ENCODE results near the gene NUDCD3. TPM values are rescaled to one million over a fixed set of nuclear protein-coding genes. Genes with fewer than 3 reads are reported as not detected.
"Not testable (repeated sequence)": the region's sequence is repeated elsewhere in the genome, so short reads cannot be mapped to it uniquely, and the experiment has no call there.

NUDCD3 gene
- polyA plus RNA-seq, 1 donor (not counting 4 experiments of a cell fraction or from before 2014, with no cell fraction given): 58.7 TPM

GRCh38 chr7:44430054-44430453 lies 60.4 kb downstream of the NUDCD3 start:
- Histone ChIP-seq H3K9me1 (ENCODE audit: control insufficient read depth, extremely low read depth, insufficient read depth, low read length) (no peaks in the 10 kb centered on the region), H3K36me3 (ENCODE audit: control insufficient read depth in 2 of 2, extremely low read depth in 1 of 2, insufficient read depth in 2 of 2, low read length in 2 of 2) (peaks cover 22 to 23% of the 10 kb centered on the region in 2 experiments), H3K79me2 (ENCODE audit: control insufficient read depth, insufficient read depth, low read length) (peaks cover 59% of the 10 kb centered on the region), H4K20me1 (ENCODE audit: control insufficient read depth, extremely low read depth, insufficient read depth, low read length) (peaks cover 2% of the 10 kb centered on the region), H3K27ac (ENCODE audit: control insufficient read depth, insufficient read depth, low read length) (no peak overlapping the region), H3K9me3 (ENCODE audit: control insufficient read depth, low read depth, low read length) (no peaks in the 10 kb centered on the region), H3K4me1 (ENCODE audit: control insufficient read depth, extremely low read depth, insufficient read depth, low read length) (peaks cover 4% of the 10 kb centered on the region), H3K4me2 (ENCODE audit: control insufficient read depth, extremely low read depth, insufficient read depth, low read depth, low read length) (no peak overlapping the region), H3K9ac (ENCODE audit: control insufficient read depth, extremely low read depth, insufficient read depth, low read length) (no peak overlapping the region), H3K4me3 (ENCODE audit: control insufficient read depth in 2 of 3, extremely low read depth in 1 of 3, insufficient read depth in 2 of 3, low read depth in 1 of 3, low read length in 3 of 3) (no peak overlapping the region), H2AFZ (ENCODE audit: control insufficient read depth, low read length) (no peak overlapping the region), H3K27me3 (ENCODE audit: control insufficient read depth, extremely low read depth, insufficient read depth, low read length) (no peaks in the 10 kb centered on the region)
- no peak for FAIRE-seq
- TF ChIP-seq EZH2 (IDR thresholded peaks at IDR 0.05; ENCODE audit: low read length) (no peak), CTCF (optimal IDR thresholded peaks at IDR 0.05 in 1 of 3, IDR thresholded peaks at IDR 0.05 in 1 of 3, conservative IDR thresholded peaks at IDR 0.05 in 1 of 3; ENCODE audit: extremely low read depth in 1 of 3, insufficient read depth in 2 of 3, low read length in 3 of 3) (no peak)
- dilution Hi-C loops (cut with MboI; ENCODE audit: extremely low pct_ligation_motif_present, low sequenced_read_pairs): no loop called here
- no peak for DNase-seq (ENCODE audit: low read depth, low spot score)

- peaks cover 31% of the 10 kb centered on the region for H3K79me2 ChIP-seq (ENCODE audit: control insufficient read depth, insufficient read depth, low read length)
- H4K20me1 ChIP-seq (ENCODE audit: control insufficient read depth, extremely low read depth, insufficient read depth, low read length); H3K27ac ChIP-seq (ENCODE audit: control insufficient read depth, insufficient read depth, low read length); H3K4me3 ChIP-seq (ENCODE audit: control insufficient read depth in 2 of 3, extremely low read depth in 1 of 3, insufficient read depth in 2 of 3, low read depth in 1 of 3, low read length in 3 of 3); H3K4me1 ChIP-seq (ENCODE audit: control insufficient read depth, extremely low read depth, insufficient read depth, low read length); H3K27me3 ChIP-seq (ENCODE audit: control insufficient read depth, extremely low read depth, insufficient read depth, low read length); DNase-seq (ENCODE audit: low read depth, low spot score); H3K9me1 ChIP-seq (ENCODE audit: control insufficient read depth, extremely low read depth, insufficient read depth, low read length); H3K9me3 ChIP-seq (ENCODE audit: control insufficient read depth, low read depth, low read length); H3K9ac ChIP-seq (ENCODE audit: control insufficient read depth, extremely low read depth, insufficient read depth, low read length); dilution Hi-C loops (cut with MboI; ENCODE audit: extremely low pct_ligation_motif_present, low sequenced_read_pairs); H2AFZ ChIP-seq (ENCODE audit: control insufficient read depth, low read length); FAIRE-seq; H3K4me2 ChIP-seq (ENCODE audit: control insufficient read depth, extremely low read depth, insufficient read depth, low read depth, low read length): not testable (repeated sequence)
- H3K36me3 ChIP-seq (ENCODE audit: control insufficient read depth in 2 of 2, extremely low read depth in 1 of 2, insufficient read depth in 2 of 2, low read length in 2 of 2): peaks cover 16 to 23% of the 10 kb centered on the region in 2 experiments
These were observed 65.7 kb downstream of the NUDCD3 start for GRCh38 chr7:44424762-44425161.

- H4K20me1 ChIP-seq (ENCODE audit: control insufficient read depth, extremely low read depth, insufficient read depth, low read length): peaks cover 3% of the 10 kb centered on the region
These were observed 73.5 kb downstream of the NUDCD3 start for GRCh38 chr7:44416941-44417340.

More at GRCh38 chr7:44416941-44417340, 73.5 kb downstream of the NUDCD3 start:
- dilution Hi-C loops (cut with MboI; ENCODE audit: extremely low pct_ligation_motif_present, low sequenced_read_pairs): no loop called here
- Histone ChIP-seq H3K27me3 (ENCODE audit: control insufficient read depth, extremely low read depth, insufficient read depth, low read length) (no peaks in the 10 kb centered on the region), H3K9me1 (ENCODE audit: control insufficient read depth, extremely low read depth, insufficient read depth, low read length) (peaks cover 2% of the 10 kb centered on the region), H2AFZ (ENCODE audit: control insufficient read depth, low read length) (no peak overlapping the region), H3K27ac (ENCODE audit: control insufficient read depth, insufficient read depth, low read length) (no peak overlapping the region), H3K36me3 (ENCODE audit: control insufficient read depth in 2 of 2, extremely low read depth in 1 of 2, insufficient read depth in 2 of 2, low read length in 2 of 2) (peaks cover 3 to 7% of the 10 kb centered on the region in 2 experiments), H3K4me2 (ENCODE audit: control insufficient read depth, extremely low read depth, insufficient read depth, low read depth, low read length) (no peak overlapping the region), H3K9ac (ENCODE audit: control insufficient read depth, extremely low read depth, insufficient read depth, low read length) (no peak overlapping the region), H3K9me3 (ENCODE audit: control insufficient read depth, low read depth, low read length) (no peaks in the 10 kb centered on the region), H3K79me2 (ENCODE audit: control insufficient read depth, insufficient read depth, low read length) (peaks cover 22% of the 10 kb centered on the region), H3K4me1 (ENCODE audit: control insufficient read depth, extremely low read depth, insufficient read depth, low read length) (peaks cover 25% of the 10 kb centered on the region), H3K4me3 (ENCODE audit: control insufficient read depth in 2 of 3, extremely low read depth in 1 of 3, insufficient read depth in 2 of 3, low read depth in 1 of 3, low read length in 3 of 3) (no peak overlapping the region)
- TF ChIP-seq CTCF (optimal IDR thresholded peaks at IDR 0.05 in 1 of 3, IDR thresholded peaks at IDR 0.05 in 1 of 3, conservative IDR thresholded peaks at IDR 0.05 in 1 of 3; ENCODE audit: extremely low read depth in 1 of 3, insufficient read depth in 2 of 3, low read length in 3 of 3) (no peak), EZH2 (IDR thresholded peaks at IDR 0.05; ENCODE audit: low read length) (no peak)
- no peak for DNase-seq (ENCODE audit: low read depth, low spot score)
- FAIRE-seq: no peak
